C4-2B (cell line): ENCODE results near the gene ADAP1.

Experiments
- H3K27ac ChIP-seq: fragments of 450-650 bp; 2 replicates; pipeline ENCODE4 v1.5.1; 2017
- ZFX ChIP-seq: fragments of 450-650 bp; IDR thresholded peaks from 2 replicates; pipeline ENCODE4 v1.6.1; 2017
- TF ChIP-seq, protein P1 (sequence below): fragments of 450-650 bp; conservative IDR thresholded peaks from 2 replicates; pipeline ENCODE4 v1.5.1; 2017; ENCODE audit warnings: mild to moderate bottlenecking

ADAP1 gene

DNA sequence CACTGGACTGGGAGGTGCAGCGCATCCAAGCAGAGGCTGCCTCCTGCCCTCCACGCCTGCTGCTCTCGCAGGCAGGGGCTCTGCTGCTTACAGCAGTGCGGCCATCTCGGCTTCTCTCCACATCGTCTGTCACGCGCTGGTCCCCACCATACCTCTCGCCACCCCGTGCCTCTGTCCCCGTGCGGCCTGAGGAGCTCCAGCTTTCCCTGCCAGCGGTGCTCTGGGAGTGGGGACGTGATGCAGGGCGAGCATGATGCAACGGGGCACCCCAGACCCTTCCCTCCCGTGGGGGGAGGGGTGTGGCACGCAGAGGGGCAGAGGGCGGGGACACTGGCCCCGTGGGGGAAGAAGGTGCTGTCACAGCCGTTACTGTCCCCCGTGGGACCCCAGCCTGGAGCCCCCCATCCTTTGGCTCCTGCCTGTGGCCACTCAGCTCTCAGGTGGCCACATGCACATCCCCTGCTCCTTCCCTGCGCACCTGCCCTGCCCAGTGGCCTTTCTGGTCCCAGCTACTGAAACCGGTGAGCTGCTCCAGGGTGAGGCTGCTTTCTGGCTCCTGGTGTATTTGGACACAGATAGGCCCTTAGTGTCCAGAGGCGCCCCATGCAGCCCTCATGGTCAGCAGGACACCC lies 69.1 kb downstream of the ADAP1 start:
- H3K27ac ChIP-seq: peak overlapping the region; percentile 86
- TF ChIP-seq, protein P1, sequence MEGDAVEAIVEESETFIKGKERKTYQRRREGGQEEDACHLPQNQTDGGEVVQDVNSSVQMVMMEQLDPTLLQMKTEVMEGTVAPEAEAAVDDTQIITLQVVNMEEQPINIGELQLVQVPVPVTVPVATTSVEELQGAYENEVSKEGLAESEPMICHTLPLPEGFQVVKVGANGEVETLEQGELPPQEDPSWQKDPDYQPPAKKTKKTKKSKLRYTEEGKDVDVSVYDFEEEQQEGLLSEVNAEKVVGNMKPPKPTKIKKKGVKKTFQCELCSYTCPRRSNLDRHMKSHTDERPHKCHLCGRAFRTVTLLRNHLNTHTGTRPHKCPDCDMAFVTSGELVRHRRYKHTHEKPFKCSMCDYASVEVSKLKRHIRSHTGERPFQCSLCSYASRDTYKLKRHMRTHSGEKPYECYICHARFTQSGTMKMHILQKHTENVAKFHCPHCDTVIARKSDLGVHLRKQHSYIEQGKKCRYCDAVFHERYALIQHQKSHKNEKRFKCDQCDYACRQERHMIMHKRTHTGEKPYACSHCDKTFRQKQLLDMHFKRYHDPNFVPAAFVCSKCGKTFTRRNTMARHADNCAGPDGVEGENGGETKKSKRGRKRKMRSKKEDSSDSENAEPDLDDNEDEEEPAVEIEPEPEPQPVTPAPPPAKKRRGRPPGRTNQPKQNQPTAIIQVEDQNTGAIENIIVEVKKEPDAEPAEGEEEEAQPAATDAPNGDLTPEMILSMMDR: no peak

DNA sequence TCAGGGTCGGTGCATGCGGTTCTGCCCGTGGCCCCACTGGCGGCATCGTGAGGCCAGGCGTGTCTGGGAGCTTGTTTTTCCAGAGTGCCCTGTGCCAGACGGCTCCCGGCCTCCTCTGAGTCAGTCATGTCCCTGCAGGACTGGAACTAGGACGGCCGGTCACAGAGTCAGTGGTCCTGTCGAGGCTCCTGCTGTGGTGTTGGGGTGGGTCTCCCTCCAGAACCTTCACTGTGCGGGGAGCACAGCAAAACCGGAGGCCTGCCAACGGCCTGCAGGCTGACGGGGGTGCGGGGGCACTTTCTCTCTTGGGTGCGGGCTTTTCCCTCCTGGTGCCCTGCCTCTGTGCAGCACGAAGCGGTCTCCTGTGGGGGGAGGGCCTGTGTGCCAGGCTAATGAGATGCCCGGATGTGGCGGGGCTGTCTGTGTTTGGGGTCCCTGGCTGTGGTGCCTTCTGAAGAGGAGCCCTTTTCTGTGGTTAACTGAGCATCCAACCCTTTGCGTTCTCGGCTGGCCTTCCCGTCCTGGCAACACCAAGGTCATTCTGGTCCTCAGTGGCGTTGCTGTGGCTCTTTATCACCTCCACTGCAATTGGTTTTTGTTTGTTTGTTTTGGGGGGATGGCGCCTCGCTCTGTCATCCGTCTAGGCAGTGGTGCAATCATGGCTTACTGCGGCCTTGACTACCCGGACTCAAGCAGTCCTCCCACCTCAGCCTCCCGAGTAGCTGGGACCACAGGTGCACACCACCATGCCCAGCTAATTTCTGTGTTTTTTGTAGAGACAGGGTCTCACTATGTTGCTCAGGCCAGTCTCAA lies 70.1 kb downstream of the ADAP1 start:
- peak overlapping the region; percentile 86 for H3K27ac ChIP-seq
- no peak for TF ChIP-seq ZFX
- TF ChIP-seq, protein P1: no peak

DNA sequence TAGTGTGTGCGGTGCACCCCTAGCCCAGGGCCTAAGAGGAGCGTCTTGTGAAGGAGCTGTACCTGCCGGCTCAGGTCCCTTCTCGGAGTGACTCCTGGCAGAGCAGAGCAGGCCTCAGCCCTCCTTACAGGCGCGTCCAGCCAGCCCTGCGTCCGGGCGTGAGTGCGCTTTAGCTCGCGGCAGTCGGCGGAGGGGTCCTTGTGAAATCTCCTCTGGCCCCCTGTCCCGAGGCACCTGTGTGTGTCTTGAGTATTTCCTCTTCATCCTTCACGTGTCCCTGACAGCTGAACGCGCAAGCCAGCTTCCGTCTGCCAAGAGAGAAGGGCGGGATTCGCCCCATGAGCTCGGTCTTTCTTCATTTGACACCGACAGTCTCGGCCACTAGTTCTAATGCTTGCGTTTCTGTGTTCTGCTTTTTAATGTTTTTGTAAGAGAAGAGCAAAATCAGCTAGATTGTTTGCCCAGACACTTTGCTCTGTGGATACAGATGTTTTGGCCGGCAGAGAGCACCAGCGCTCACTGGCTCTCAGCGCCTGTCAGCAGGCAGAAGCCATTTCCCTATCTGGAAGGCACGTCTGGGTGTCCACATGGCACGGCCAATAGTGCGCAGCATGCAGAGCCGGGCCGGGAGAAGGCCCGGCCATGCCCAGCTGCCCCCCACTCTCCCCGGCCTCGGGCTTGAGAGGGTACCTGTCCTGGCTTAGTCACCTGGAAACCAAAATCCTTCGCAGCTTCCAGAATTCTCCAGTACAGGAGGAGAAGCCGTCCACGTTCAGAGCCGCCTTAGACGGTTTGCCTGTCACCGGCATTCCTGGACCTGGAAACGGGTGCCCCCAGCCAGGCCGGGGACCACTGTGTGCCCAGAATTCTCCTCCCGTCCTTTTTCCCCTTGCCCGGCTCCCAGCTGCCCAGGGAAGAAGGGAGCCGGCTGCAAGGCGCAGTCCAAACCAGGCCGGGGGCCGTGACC lies 71.1 kb downstream of the ADAP1 start:
- H3K27ac ChIP-seq: peak overlapping the region; percentile 86

DNA sequence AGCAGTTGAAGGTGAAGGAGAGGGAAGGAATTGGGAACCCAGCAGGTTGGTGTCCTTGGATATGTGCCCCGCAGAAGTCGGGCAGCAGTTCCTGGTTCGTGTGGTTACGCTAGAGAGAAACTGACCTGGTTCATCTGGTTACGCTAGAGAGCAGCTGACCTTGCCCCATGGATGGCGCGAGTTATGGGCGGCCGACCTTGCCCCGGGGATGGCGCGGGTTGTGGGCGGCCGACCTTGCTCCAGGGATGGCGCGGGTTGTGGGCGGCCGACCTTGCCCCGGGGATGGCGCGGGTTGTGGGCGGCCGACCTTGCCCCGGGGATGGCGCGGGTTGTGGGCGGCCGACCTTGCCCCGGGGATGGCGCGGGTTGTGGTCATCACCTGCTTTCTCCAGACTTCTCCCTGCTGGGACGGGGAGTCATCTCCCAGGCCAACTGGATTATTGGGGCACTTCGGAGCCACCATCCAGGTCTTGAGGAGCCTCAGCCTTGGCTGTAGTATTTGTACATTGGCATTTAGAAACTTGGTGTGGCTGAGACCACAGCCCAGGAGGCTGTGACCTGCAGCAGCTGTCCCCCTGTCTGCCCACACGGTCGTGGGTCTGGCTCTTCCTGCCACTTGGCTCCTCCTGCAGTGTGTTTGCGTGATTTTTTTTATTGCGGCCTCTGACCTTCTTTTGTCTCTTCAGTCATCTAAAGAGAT lies 72.0 kb downstream of the ADAP1 start:
- TF ChIP-seq, protein P1: no peak
- TF ChIP-seq ZFX: no peak
- peak overlapping the region; percentile 86 for H3K27ac ChIP-seq

More for the DNA sequence above, 71.1 kb downstream of the ADAP1 start:
- TF ChIP-seq, protein P1: no peak
- peak; percentile 57; the same call in 1 of the 2 replicates for TF ChIP-seq ZFX

DNA sequence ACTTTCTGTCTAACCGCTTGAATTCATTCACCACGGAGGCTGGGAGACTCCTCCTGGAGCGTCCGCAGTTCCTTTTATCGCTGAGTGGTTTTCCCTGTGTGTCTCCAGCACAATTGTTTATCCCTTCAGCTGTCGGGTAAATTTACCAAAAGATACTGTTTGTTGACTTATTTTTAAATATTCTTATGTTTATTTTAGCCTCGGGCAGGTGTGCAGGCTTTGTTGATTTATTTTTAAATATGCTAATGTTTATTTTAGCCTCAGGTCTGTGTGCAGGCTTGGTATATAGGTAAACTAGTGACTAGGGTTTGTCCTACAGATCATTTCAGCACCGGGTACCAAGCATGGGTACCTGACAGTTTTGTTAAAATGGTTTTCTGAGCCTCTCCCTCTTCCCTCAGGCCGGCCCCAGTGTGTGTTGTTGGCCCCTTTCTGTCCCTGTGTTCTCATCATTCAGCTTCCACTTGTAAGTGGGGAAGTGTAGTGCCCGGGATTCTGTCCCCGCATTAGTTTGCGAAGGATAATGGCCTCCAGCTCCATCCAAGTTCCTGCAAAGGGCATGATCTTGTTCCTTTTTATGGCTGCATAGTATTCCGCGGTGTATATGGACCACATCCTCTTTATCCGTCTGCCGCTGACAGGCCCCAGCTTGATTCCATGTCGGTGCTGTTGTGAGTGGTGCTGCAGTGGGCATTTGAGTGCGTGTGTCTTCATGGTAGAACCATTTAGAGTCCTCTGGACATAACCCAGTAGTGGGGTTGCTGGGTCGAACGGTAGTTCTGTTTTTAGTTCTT lies 72.8 kb downstream of the ADAP1 start:
- peak overlapping the region; percentile 86 for H3K27ac ChIP-seq
- TF ChIP-seq, protein P1: no peak
- TF ChIP-seq ZFX: no peak

DNA sequence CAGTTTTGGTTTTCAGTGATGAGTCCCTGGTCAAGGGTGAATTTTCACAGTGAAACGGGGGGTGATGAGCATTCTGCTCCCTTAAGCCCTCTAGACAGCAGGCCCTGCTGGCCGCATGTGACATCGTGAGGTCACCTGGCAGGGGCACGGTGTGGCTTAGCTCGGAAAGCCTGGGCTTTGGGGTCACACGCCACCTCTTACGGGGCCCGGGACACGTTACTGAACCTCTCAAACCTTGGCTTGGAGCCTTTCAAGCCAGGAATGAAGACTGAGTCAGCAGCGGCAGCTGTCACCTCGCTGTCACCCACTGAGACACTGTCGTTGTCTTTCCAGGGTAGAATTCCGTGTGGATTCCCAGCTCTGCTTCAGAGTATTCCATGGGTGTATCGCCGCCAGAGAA lies 74.0 kb downstream of the ADAP1 start:
- peak overlapping the region; percentile 86 for H3K27ac ChIP-seq
- TF ChIP-seq, protein P1: no peak
- no peak for TF ChIP-seq ZFX
